Tibial nerve (tissue), 3 donors: ENCODE data around the gene SPG11.

Source experiments
- CTCF ChIP-seq, 5 experiments: fragments of 200-600 bp in 3 of 5; fragments of 450-650 bp in 2 of 5; sonication (generic) in 3 of 5; IDR thresholded peaks; one replicate each; pipeline ENCODE4 v1.5.1; 2016 to 2019; ENCODE audit warnings: antibody characterized with exemption in 5 of 5, mild to moderate bottlenecking in 3 of 5, moderate library complexity in 2 of 5
- POLR2A ChIP-seq, 2 donors: fragments of 450-650 bp; IDR thresholded peaks; one replicate each; pipeline ENCODE4 v1.6.1; 2017; ENCODE audit warnings: antibody characterized with exemption in 2 of 2, mild to moderate bottlenecking in 2 of 2, moderate library complexity in 2 of 2

GRCh38 chr15:44554934-44555723 is 108.3 kb downstream of the SPG11 start:
- TF ChIP-seq POLR2A (IDR thresholded peaks at IDR 0.05) = no peak
- no peak for TF ChIP-seq CTCF (IDR thresholded peaks at IDR 0.05)
